WTC11 (cell line): ENCODE measurements around the gene LINC00632. TPM values are rescaled to one million over a fixed set of nuclear protein-coding genes. Genes with fewer than 3 reads are reported as not detected.

Source experiments
- ZNF423 ChIP-seq: fragments of 250-450 bp; sonication (Bioruptor Pico); IDR thresholded peaks from 2 replicates; pipeline ENCODE4 v2.1.2; 2022; ENCODE audit warnings: mild to moderate bottlenecking, moderate library complexity
- total RNA-seq: library from RNA; stranded (reverse); gene quantifications from 3 replicates; pipeline ENCODE4 v1.2.3, GENCODE V29; 2021
- TF ChIP-seq, protein P1 (sequence below): sonication (generic); formaldehyde crosslinking; IDR thresholded peaks from 2 replicates; pipeline ENCODE4 v1.8.1; 2023; ENCODE audit warnings: mild to moderate bottlenecking, missing genetic modification reagents, moderate library complexity
- TF ChIP-seq, protein P2 (sequence below): sonication (generic); formaldehyde crosslinking; IDR thresholded peaks from 2 replicates; pipeline ENCODE4 v1.8.1; 2023; ENCODE audit warnings: mild to moderate bottlenecking, missing genetic modification reagents
- TF ChIP-seq, protein P3 (sequence below): sonication (generic); formaldehyde crosslinking; IDR thresholded peaks from 2 replicates; pipeline ENCODE4 v1.8.0; 2022; ENCODE audit warnings: mild to moderate bottlenecking, missing genetic modification reagents
- TF ChIP-seq, protein P4 (sequence below): sonication (generic); formaldehyde crosslinking; IDR thresholded peaks from 2 replicates; pipeline ENCODE4 v1.8.1; 2023; ENCODE audit warnings: mild to moderate bottlenecking, missing genetic modification reagents, borderline replicate concordance

Gene LINC00632
- total RNA-seq, 1 experiment from 2014 or later: 29.7 TPM

DNA sequence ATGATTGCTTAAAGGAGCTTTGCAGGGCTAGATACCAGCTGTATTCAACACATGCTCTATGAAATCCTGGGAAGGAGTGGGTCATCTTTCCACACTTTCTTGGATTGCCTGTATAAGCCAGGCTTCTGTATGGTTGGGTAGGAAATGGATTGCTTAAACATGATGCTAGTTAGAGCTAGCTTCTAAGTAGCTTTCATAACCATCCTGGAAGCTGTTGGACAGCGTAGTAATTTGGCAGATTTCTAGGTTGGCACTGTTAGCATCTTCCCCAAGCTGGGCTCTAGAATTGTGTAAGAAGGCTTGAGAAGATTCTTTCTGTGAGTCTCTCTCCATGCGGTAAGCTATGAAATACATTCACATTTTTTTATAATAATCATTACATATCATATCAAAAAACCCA is 127.3 kb downstream of the LINC00632 start (continued):
- TF ChIP-seq, protein P1, sequence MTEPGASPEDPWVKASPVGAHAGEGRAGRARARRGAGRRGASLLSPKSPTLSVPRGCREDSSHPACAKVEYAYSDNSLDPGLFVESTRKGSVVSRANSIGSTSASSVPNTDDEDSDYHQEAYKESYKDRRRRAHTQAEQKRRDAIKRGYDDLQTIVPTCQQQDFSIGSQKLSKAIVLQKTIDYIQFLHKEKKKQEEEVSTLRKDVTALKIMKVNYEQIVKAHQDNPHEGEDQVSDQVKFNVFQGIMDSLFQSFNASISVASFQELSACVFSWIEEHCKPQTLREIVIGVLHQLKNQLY (CRISPR knock-in tag): no peak
- TF ChIP-seq, protein P2, sequence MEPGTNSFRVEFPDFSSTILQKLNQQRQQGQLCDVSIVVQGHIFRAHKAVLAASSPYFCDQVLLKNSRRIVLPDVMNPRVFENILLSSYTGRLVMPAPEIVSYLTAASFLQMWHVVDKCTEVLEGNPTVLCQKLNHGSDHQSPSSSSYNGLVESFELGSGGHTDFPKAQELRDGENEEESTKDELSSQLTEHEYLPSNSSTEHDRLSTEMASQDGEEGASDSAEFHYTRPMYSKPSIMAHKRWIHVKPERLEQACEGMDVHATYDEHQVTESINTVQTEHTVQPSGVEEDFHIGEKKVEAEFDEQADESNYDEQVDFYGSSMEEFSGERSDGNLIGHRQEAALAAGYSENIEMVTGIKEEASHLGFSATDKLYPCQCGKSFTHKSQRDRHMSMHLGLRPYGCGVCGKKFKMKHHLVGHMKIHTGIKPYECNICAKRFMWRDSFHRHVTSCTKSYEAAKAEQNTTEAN (CRISPR knock-in tag): no peak
- no peak for TF ChIP-seq ZNF423
- TF ChIP-seq, protein P3, sequence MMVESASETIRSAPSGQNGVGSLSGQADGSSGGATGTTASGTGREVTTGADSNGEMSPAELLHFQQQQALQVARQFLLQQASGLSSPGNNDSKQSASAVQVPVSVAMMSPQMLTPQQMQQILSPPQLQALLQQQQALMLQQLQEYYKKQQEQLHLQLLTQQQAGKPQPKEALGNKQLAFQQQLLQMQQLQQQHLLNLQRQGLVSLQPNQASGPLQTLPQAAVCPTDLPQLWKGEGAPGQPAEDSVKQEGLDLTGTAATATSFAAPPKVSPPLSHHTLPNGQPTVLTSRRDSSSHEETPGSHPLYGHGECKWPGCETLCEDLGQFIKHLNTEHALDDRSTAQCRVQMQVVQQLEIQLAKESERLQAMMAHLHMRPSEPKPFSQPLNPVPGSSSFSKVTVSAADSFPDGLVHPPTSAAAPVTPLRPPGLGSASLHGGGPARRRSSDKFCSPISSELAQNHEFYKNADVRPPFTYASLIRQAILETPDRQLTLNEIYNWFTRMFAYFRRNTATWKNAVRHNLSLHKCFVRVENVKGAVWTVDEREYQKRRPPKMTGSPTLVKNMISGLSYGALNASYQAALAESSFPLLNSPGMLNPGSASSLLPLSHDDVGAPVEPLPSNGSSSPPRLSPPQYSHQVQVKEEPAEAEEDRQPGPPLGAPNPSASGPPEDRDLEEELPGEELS (CRISPR knock-in tag): no peak
- TF ChIP-seq, protein P4, sequence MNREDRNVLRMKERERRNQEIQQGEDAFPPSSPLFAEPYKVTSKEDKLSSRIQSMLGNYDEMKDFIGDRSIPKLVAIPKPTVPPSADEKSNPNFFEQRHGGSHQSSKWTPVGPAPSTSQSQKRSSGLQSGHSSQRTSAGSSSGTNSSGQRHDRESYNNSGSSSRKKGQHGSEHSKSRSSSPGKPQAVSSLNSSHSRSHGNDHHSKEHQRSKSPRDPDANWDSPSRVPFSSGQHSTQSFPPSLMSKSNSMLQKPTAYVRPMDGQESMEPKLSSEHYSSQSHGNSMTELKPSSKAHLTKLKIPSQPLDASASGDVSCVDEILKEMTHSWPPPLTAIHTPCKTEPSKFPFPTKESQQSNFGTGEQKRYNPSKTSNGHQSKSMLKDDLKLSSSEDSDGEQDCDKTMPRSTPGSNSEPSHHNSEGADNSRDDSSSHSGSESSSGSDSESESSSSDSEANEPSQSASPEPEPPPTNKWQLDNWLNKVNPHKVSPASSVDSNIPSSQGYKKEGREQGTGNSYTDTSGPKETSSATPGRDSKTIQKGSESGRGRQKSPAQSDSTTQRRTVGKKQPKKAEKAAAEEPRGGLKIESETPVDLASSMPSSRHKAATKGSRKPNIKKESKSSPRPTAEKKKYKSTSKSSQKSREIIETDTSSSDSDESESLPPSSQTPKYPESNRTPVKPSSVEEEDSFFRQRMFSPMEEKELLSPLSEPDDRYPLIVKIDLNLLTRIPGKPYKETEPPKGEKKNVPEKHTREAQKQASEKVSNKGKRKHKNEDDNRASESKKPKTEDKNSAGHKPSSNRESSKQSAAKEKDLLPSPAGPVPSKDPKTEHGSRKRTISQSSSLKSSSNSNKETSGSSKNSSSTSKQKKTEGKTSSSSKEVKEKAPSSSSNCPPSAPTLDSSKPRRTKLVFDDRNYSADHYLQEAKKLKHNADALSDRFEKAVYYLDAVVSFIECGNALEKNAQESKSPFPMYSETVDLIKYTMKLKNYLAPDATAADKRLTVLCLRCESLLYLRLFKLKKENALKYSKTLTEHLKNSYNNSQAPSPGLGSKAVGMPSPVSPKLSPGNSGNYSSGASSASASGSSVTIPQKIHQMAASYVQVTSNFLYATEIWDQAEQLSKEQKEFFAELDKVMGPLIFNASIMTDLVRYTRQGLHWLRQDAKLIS (CRISPR knock-in tag): no peak

Other genes with a start within 250 kb of the LINC00632 start
- 16.3 to 19.8 TPM (median 19.5 TPM) in 3 replicates for gene SOX3, start 204.7 kb upstream of the LINC00632 start, total RNA-seq